T-cell (primary cell): Measurements from ENCODE around the gene NUP210. TPM values are rescaled to one million over a fixed set of nuclear protein-coding genes. Genes with fewer than 3 reads are reported as not detected.

Source experiments
- ATAC-seq, 4 experiments: fragments of 200-7000 bp in 3 of 4; fragments of 150-1000 bp in 1 of 4; cut with Tn5 transposase; replicated peaks in 1 of 4; 1 replicate in 3 of 4; 2 replicates in 1 of 4; pipeline ENCODE4 v1.10.0; 2021; ENCODE audit warnings: moderate library complexity in 3 of 4, mild to moderate bottlenecking in 2 of 4, moderate number of reproducible peaks in 1 of 4
- CTCF ChIA-PET, 2 donors: fragments of 300-600 bp; sonication (Branson Sonifier 250); formaldehyde crosslinking; loops; one replicate each; lab custom pipeline; 2022; ENCODE audit warnings: antibody characterized with exemption in 2 of 2; lab: Charles Lee
- POLR2A ChIA-PET, 2 donors: fragments of 300-600 bp; sonication (Branson Sonifier 250); formaldehyde crosslinking; loops; one replicate each; lab custom pipeline; 2022; ENCODE audit warnings: antibody characterized with exemption in 2 of 2; lab: Charles Lee
- DNase-seq, 35 experiments: peaks; one replicate each; pipeline versions ENCODE4 v3.0.0 to v3.0.0-alpha.2; 2013 to 2023
- H3K27ac ChIP-seq: one replicate; pipeline ENCODE4 v1.5.1; 2013; ENCODE audit warnings: low read length
- H3K27me3 ChIP-seq, 2 experiments: replicated peaks in 1 of 2; 1 replicate in 1 of 2; 2 replicates in 1 of 2; pipeline versions ENCODE4 v1.6.1 to v1.7.0; 2013; ENCODE audit warnings: low read length in 1 of 2, mixed read lengths in 1 of 2; ENCODE audit not compliant: control insufficient read depth in 2 of 2, insufficient read depth in 2 of 2; ENCODE audit errors: extremely low read depth in 1 of 2
- H3K36me3 ChIP-seq, 2 donors: 1 replicate in 1 of 2; 2 replicates in 1 of 2; pipeline versions ENCODE4 v1.6.1 to v1.7.0; 2013; ENCODE audit warnings: low read length in 1 of 2; ENCODE audit not compliant: control insufficient read depth in 2 of 2, insufficient read depth in 1 of 2; ENCODE audit errors: extremely low read depth in 1 of 2
- H3K4me1 ChIP-seq, 2 experiments: 1 replicate in 1 of 2; 2 replicates in 1 of 2; pipeline versions ENCODE4 v1.6.1 to v1.7.0; 2013; ENCODE audit warnings: low read length in 2 of 2, mixed read lengths in 1 of 2; ENCODE audit not compliant: insufficient read depth in 2 of 2, control insufficient read depth in 1 of 2; ENCODE audit errors: extremely low read depth in 1 of 2
- H3K4me3 ChIP-seq, 2 donors: 1 replicate in 1 of 2; 2 replicates in 1 of 2; pipeline versions ENCODE4 v1.5.1 to v1.7.0; 2013; ENCODE audit warnings: mild to moderate bottlenecking in 2 of 2, low read length in 1 of 2, moderate library complexity in 1 of 2; ENCODE audit not compliant: control insufficient read depth in 1 of 2; ENCODE audit errors: extremely low read depth in 1 of 2
- H3K9me3 ChIP-seq: 2 replicates; pipeline ENCODE4 v1.7.0; 2013
- H3K27ac Mint-ChIP-seq, 2 donors: one replicate each; pipeline ENCODE4 v1.8.0; 2020 to 2021; ENCODE audit warnings: mild to moderate bottlenecking in 2 of 2, mixed read lengths in 2 of 2
- H3K27me3 Mint-ChIP-seq, 2 donors: one replicate each; pipeline ENCODE4 v1.8.0; 2021 to 2022; ENCODE audit warnings: mixed read lengths in 2 of 2
- H3K36me3 Mint-ChIP-seq: one replicate; pipeline ENCODE4 v1.8.0; 2021; ENCODE audit warnings: mixed read lengths
- H3K4me1 Mint-ChIP-seq, 3 donors: one replicate each; pipeline ENCODE4 v1.8.0; 2020 to 2022; ENCODE audit warnings: mixed read lengths in 3 of 3, mild to moderate bottlenecking in 1 of 3
- H3K4me3 Mint-ChIP-seq, 3 donors: one replicate each; pipeline ENCODE4 v1.8.0; 2020 to 2022; ENCODE audit warnings: mild to moderate bottlenecking in 3 of 3, mixed read lengths in 3 of 3, moderate library complexity in 3 of 3
- H3K9me3 Mint-ChIP-seq, 3 donors: one replicate each; pipeline ENCODE4 v1.8.0; 2020 to 2022; ENCODE audit warnings: mixed read lengths in 3 of 3
- WGBS: methylation state at CpG from one replicate; pipeline ENCODE4 v1.1.5; 2013; ENCODE audit warnings: missing lambda C conversion rate; ENCODE audit not compliant: insufficient coverage; 5-methylcytosine and 5-hydroxymethylcytosine counted together
- total RNA-seq, 35 experiments: library from RNA in 6 of 35; stranded (reverse) in 6 of 35; fragments of 120-200 nt in 1 of 35; gene quantifications; one replicate each; pipeline versions ENCODE4 v1.2.1 to v1.2.4 and lab custom pipeline; 2013 to 2026

NUP210 gene
- total RNA-seq, 5 donors from 2014 or later (not counting 1 experiment from before 2014, with no cell fraction given) = 117 to 148 (median 125) TPM

GRCh38 chr3:13333236-13333897 lies 86.8 kb downstream of the NUP210 start:
- CTCF ChIA-PET = interaction anchor here in 1 of 2 donors (1.6 kb wide), 1 partner anchor 9 kb away, joined by 3 read pairs; no protein-coding TSS in a partner anchor
- DNase-seq (no peak), ATAC-seq (no peak)
- peaks cover 15 to 99% of the 10 kb centered on the region in 2 donors for H3K36me3 ChIP-seq
- WGBS = 94% methylated on average over 5 of the region's 14 CpGs
- H3K27me3 ChIP-seq = no peaks in the 10 kb centered on the region
- H3K4me3 ChIP-seq = no peak overlapping the region
- Mint-ChIP-seq H3K9me3 (no peaks in the 10 kb centered on the region), H3K36me3 (peaks cover 52% of the 10 kb centered on the region), H3K4me3 (no peak overlapping the region), H3K27me3 (no peaks in the 10 kb centered on the region), H3K4me1 (peaks cover 0 to 14% (median 2%) of the 10 kb centered on the region in 3 donors), H3K27ac (peak overlapping the region in 1 of 2 donors; percentile 16)
- H3K4me1 ChIP-seq = peaks cover 0 to 13% of the 10 kb centered on the region in 2 experiments
- H3K9me3 ChIP-seq = no peaks in the 10 kb centered on the region
- POLR2A ChIA-PET = no interaction called here
- H3K27ac ChIP-seq = no peak overlapping the region

GRCh38 chr3:13332740-13333139 lies 87.4 kb downstream of the NUP210 start:
- H3K4me1 ChIP-seq = peaks cover 0 to 13% of the 10 kb centered on the region in 2 experiments
- no peak overlapping the region for H3K4me3 ChIP-seq
- H3K4me1 Mint-ChIP-seq = peaks cover 0 to 14% (median 2%) of the 10 kb centered on the region in 3 donors
- ChIA-PET POLR2A (no interaction called here), CTCF (interaction anchor here in 1 of 2 donors (1.6 kb wide), 1 partner anchor 8 kb away, joined by 3 read pairs; no protein-coding TSS in a partner anchor)
- H3K9me3 Mint-ChIP-seq = no peaks in the 10 kb centered on the region
- no peaks in the 10 kb centered on the region for H3K9me3 ChIP-seq
- 80% methylated on average over 5 of the region's 6 CpGs for WGBS
- peak overlapping the region in 1 of 2 donors; percentile 69 for H3K27ac Mint-ChIP-seq
- no peak overlapping the region for H3K27ac ChIP-seq
- peaks cover 15 to 99% of the 10 kb centered on the region in 2 donors for H3K36me3 ChIP-seq
- ATAC-seq (no peak), DNase-seq (no peak)
- H3K4me3 Mint-ChIP-seq = no peak overlapping the region
- no peaks in the 10 kb centered on the region for H3K27me3 ChIP-seq
- no peaks in the 10 kb centered on the region for H3K27me3 Mint-ChIP-seq
- peaks cover 51% of the 10 kb centered on the region for H3K36me3 Mint-ChIP-seq

- POLR2A ChIA-PET = interaction anchor here in 1 of 2 donors (0.6 kb wide), 1 partner anchor 365 kb away, joined by 3 read pairs; no protein-coding TSS in a partner anchor
- Histone ChIP-seq H3K27ac (no peak overlapping the region), H3K9me3 (no peaks in the 10 kb centered on the region), H3K27me3 (no peaks in the 10 kb centered on the region), H3K4me3 (no peak overlapping the region), H3K36me3 (peaks cover 15 to 99% of the 10 kb centered on the region in 2 donors), H3K4me1 (peaks cover 0 to 9% of the 10 kb centered on the region in 2 experiments)
- Mint-ChIP-seq H3K9me3 (no peaks in the 10 kb centered on the region), H3K36me3 (peaks cover 52% of the 10 kb centered on the region), H3K27ac (peak overlapping the region in 1 of 2 donors; percentile 69), H3K4me3 (no peak overlapping the region), H3K4me1 (peaks cover 0 to 11% (median 0%) of the 10 kb centered on the region in 3 donors), H3K27me3 (no peaks in the 10 kb centered on the region)
- ATAC-seq = no peak
- CTCF ChIA-PET = interaction anchor here in 1 of 2 donors (1.6 kb wide), 1 partner anchor 8 kb away, joined by 3 read pairs; no protein-coding TSS in a partner anchor
- WGBS = 56% methylated on average over 3 of the region's 8 CpGs
- DNase-seq = peak in 1 of 35 experiments; percentile 11
Observed at GRCh38 chr3:13332158-13332557, 88.0 kb downstream of the NUP210 start.

GRCh38 chr3:13329746-13330145 lies 90.4 kb downstream of the NUP210 start:
- H3K27ac ChIP-seq = no peak overlapping the region
- POLR2A ChIA-PET = no interaction called here

GRCh38 chr3:13325892-13326443 lies 94.2 kb downstream of the NUP210 start:
- DNase-seq = no peak
- POLR2A ChIA-PET = interaction anchor here in 1 of 2 donors (0.5 kb wide), 1 partner anchor 25 kb away, joined by 3 read pairs; no protein-coding TSS in a partner anchor
- H3K27ac ChIP-seq = no peak overlapping the region
- peaks cover 43 to 100% of the 10 kb centered on the region in 2 donors for H3K36me3 ChIP-seq
- no peak for ATAC-seq
- H3K27ac Mint-ChIP-seq = peak overlapping the region in 1 of 2 donors; percentile 58
- H3K27me3 Mint-ChIP-seq = no peaks in the 10 kb centered on the region
- no peak overlapping the region for H3K4me3 Mint-ChIP-seq
- H3K36me3 Mint-ChIP-seq = peaks cover 69% of the 10 kb centered on the region
- no peak overlapping the region for H3K4me3 ChIP-seq
- H3K9me3 ChIP-seq = no peaks in the 10 kb centered on the region
- H3K27me3 ChIP-seq = no peaks in the 10 kb centered on the region
- H3K4me1 Mint-ChIP-seq = no peaks in the 10 kb centered on the region
- H3K4me1 ChIP-seq = no peaks in the 10 kb centered on the region
- WGBS = 90% methylated on average over 7 of the region's 7 CpGs
- CTCF ChIA-PET = no interaction called here
- H3K9me3 Mint-ChIP-seq = no peaks in the 10 kb centered on the region

More at GRCh38 chr3:13329746-13330145, 90.4 kb downstream of the NUP210 start:
- no peak overlapping the region for H3K4me3 ChIP-seq
- ATAC-seq (no peak), DNase-seq (no peak)
- CTCF ChIA-PET = interaction anchor here in 1 of 2 donors (0.6 kb wide), 1 partner anchor 67 kb away, joined by 5 read pairs; no protein-coding TSS in a partner anchor
- peaks cover 0 to 6% (median 0%) of the 10 kb centered on the region in 3 donors for H3K4me1 Mint-ChIP-seq
- no peaks in the 10 kb centered on the region for H3K27me3 ChIP-seq
- H3K36me3 Mint-ChIP-seq = peaks cover 66% of the 10 kb centered on the region
- no peaks in the 10 kb centered on the region for H3K4me1 ChIP-seq
- H3K27ac Mint-ChIP-seq = no peak overlapping the region
- H3K9me3 Mint-ChIP-seq = no peaks in the 10 kb centered on the region
- peaks cover 19 to 99% of the 10 kb centered on the region in 2 donors for H3K36me3 ChIP-seq
- no peaks in the 10 kb centered on the region for H3K27me3 Mint-ChIP-seq
- no peak overlapping the region for H3K4me3 Mint-ChIP-seq
- WGBS = 97% methylated on average over 3 of the region's 5 CpGs
- H3K9me3 ChIP-seq = no peaks in the 10 kb centered on the region

GRCh38 chr3:13324835-13325501 lies 95.2 kb downstream of the NUP210 start:
- Mint-ChIP-seq H3K36me3 (peaks cover 64% of the 10 kb centered on the region), H3K27ac (no peak overlapping the region), H3K27me3 (no peaks in the 10 kb centered on the region), H3K9me3 (no peaks in the 10 kb centered on the region), H3K4me1 (no peaks in the 10 kb centered on the region), H3K4me3 (no peak overlapping the region)
- no peaks in the 10 kb centered on the region for H3K27me3 ChIP-seq
- ChIA-PET POLR2A (no interaction called here), CTCF (interaction anchor here in 1 of 2 donors (1.3 kb wide), 1 partner anchor 8 kb away, joined by 3 read pairs; no protein-coding TSS in a partner anchor)
- WGBS = 94% methylated on average over 7 of the region's 11 CpGs
- H3K27ac ChIP-seq = no peak overlapping the region
- ATAC-seq (no peak), DNase-seq (no peak)
- peaks cover 43 to 96% of the 10 kb centered on the region in 2 donors for H3K36me3 ChIP-seq
- no peaks in the 10 kb centered on the region for H3K4me1 ChIP-seq
- H3K9me3 ChIP-seq = no peaks in the 10 kb centered on the region
- H3K4me3 ChIP-seq = no peak overlapping the region
